ENCODE data around the gene FIBP. TPM values are rescaled to one million over a fixed set of nuclear protein-coding genes. Genes with fewer than 3 reads are reported as not detected.
"Not testable (repeated sequence)": the region's sequence is repeated elsewhere in the genome, so short reads cannot be mapped to it uniquely, and the experiment has no call there.

Gene FIBP
- polyA plus RNA-seq, 3 donors = 79.1 to 109 (median 101) TPM

DNA sequence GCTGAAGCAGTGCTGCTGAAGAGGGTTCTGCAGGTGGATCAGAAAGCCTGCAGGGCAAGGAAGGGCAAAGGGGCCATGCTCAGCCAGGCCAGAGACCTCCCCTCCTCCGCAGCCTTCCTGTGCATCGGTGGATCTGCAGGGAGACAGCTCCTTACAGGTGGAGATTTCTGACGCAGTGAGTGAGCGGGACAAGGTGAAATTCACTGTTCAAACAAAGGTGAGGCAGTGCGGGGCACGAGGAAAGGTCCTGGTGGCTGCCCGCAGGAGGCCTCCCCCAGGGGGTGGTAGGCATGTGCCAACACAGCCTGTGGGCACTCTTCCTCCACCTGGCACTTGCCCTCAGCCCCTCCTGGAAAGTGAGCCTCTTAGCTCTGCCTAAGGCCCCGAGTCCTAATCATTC lies 38.9 kb downstream of the FIBP start:
- 83% methylated on average over 6 of the region's 8 CpGs for WGBS (ENCODE audit: insufficient coverage)
- Histone ChIP-seq H4K20me1 (ENCODE audit: insufficient read depth, low read length) (peaks cover 49% of the 10 kb centered on the region), H3K79me2 (ENCODE audit: insufficient read depth, low read length) (peaks cover 12% of the 10 kb centered on the region), H3K4me1 (ENCODE audit: control insufficient read depth in 1 of 2, insufficient read depth in 2 of 2, low read length in 2 of 2) (no peaks in the 10 kb centered on the region), H3K27me3 (ENCODE audit: control insufficient read depth in 2 of 2, insufficient read depth in 2 of 2, low read length in 2 of 2) (no peaks in the 10 kb centered on the region), H3K4me3 (replicated peaks in 1 of 3; ENCODE audit: low read depth in 2 of 3, low read length in 3 of 3) (no peak overlapping the region), H3K9me3 (replicated peaks in 1 of 2; ENCODE audit: control insufficient read depth in 1 of 2, insufficient read depth in 1 of 2, low read length in 2 of 2) (peaks cover 4 to 8% of the 10 kb centered on the region in 2 donors), H3K27ac (ENCODE audit: low read depth in 1 of 2, low read length in 2 of 2) (no peak overlapping the region), H2AFZ (ENCODE audit: insufficient read depth, low read depth, low read length, poor library complexity, severe bottlenecking) (no peak overlapping the region), H3K4me2 (replicated peaks; ENCODE audit: extremely low read depth, low read length, poor library complexity, severe bottlenecking) (no peak overlapping the region), H3K36me3 (replicated peaks in 1 of 2; ENCODE audit: control insufficient read depth in 1 of 2, insufficient read depth in 2 of 2, low read length in 2 of 2) (peaks cover 24 to 39% of the 10 kb centered on the region in 2 donors), H3K9ac (ENCODE audit: insufficient read depth, low read length, poor library complexity, severe bottlenecking) (no peak overlapping the region)
- peaks cover 17% of the 10 kb centered on the region for H3K4me1 Mint-ChIP-seq
- intact Hi-C loops (cut with micrococcal nuclease) = no loop called here
- H3K27me3 Mint-ChIP-seq (ENCODE audit: low read depth in 3 of 3) = peaks cover 0 to 5% (median 0%) of the 10 kb centered on the region in 3 donors
- H3K9me3 Mint-ChIP-seq = peaks cover 0 to 10% (median 8%) of the 10 kb centered on the region in 7 donors
- no peak overlapping the region for H3K4me3 Mint-ChIP-seq
- H3K36me3 Mint-ChIP-seq = peaks cover 24 to 34% of the 10 kb centered on the region in 2 donors
- DNase-seq = no peak
- TF ChIP-seq, protein P1, sequence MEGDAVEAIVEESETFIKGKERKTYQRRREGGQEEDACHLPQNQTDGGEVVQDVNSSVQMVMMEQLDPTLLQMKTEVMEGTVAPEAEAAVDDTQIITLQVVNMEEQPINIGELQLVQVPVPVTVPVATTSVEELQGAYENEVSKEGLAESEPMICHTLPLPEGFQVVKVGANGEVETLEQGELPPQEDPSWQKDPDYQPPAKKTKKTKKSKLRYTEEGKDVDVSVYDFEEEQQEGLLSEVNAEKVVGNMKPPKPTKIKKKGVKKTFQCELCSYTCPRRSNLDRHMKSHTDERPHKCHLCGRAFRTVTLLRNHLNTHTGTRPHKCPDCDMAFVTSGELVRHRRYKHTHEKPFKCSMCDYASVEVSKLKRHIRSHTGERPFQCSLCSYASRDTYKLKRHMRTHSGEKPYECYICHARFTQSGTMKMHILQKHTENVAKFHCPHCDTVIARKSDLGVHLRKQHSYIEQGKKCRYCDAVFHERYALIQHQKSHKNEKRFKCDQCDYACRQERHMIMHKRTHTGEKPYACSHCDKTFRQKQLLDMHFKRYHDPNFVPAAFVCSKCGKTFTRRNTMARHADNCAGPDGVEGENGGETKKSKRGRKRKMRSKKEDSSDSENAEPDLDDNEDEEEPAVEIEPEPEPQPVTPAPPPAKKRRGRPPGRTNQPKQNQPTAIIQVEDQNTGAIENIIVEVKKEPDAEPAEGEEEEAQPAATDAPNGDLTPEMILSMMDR (IDR thresholded peaks at IDR 0.05) = no peak
- H3K27ac Mint-ChIP-seq = peak overlapping the region in 1 of 7 donors; percentile 3

- peaks cover 11% of the 10 kb centered on the region for H3K4me1 Mint-ChIP-seq
- H3K9me3 Mint-ChIP-seq; H3K9ac ChIP-seq (ENCODE audit: insufficient read depth, low read length, poor library complexity, severe bottlenecking); intact Hi-C loops (cut with micrococcal nuclease); H3K4me1 ChIP-seq (ENCODE audit: control insufficient read depth in 1 of 2, insufficient read depth in 2 of 2, low read length in 2 of 2); H3K79me2 ChIP-seq (ENCODE audit: insufficient read depth, low read length); H3K4me3 ChIP-seq (replicated peaks in 1 of 3; ENCODE audit: low read depth in 2 of 3, low read length in 3 of 3); H3K27ac ChIP-seq (ENCODE audit: low read depth in 1 of 2, low read length in 2 of 2); H3K27me3 Mint-ChIP-seq (ENCODE audit: low read depth in 3 of 3); DNase-seq; H2AFZ ChIP-seq (ENCODE audit: insufficient read depth, low read depth, low read length, poor library complexity, severe bottlenecking); H3K9me3 ChIP-seq (replicated peaks in 1 of 2; ENCODE audit: control insufficient read depth in 1 of 2, insufficient read depth in 1 of 2, low read length in 2 of 2); H3K27ac Mint-ChIP-seq; H3K4me2 ChIP-seq (replicated peaks; ENCODE audit: extremely low read depth, low read length, poor library complexity, severe bottlenecking); H3K4me3 Mint-ChIP-seq; H3K27me3 ChIP-seq (ENCODE audit: control insufficient read depth in 2 of 2, insufficient read depth in 2 of 2, low read length in 2 of 2): not testable (repeated sequence)
- Histone ChIP-seq H3K36me3 (replicated peaks in 1 of 2; ENCODE audit: control insufficient read depth in 1 of 2, insufficient read depth in 2 of 2, low read length in 2 of 2) (peaks cover 18 to 32% of the 10 kb centered on the region in 2 donors), H4K20me1 (ENCODE audit: insufficient read depth, low read length) (peaks cover 42% of the 10 kb centered on the region)
- WGBS (ENCODE audit: insufficient coverage) = 80% methylated on average over 1 of the region's 7 CpGs
- peaks cover 17 to 27% of the 10 kb centered on the region in 2 donors for H3K36me3 Mint-ChIP-seq
Measured at GRCh38 chr11:65848693-65849092, 39.6 kb downstream of the FIBP start.

Measured in CD14-positive monocyte (primary cell).